Measurements from ENCODE around the gene PRKAG2.

Gene PRKAG2

GRCh38 chr7:151799506-151799905 lies 77.4 kb downstream of the PRKAG2 start:
- no peak for DNase-seq

GRCh38 chr7:151798851-151799448 lies 78.0 kb downstream of the PRKAG2 start:
- DNase-seq: no peak

GRCh38 chr7:151797667-151798307 lies 79.1 kb downstream of the PRKAG2 start:
- peak; percentile 74 for DNase-seq

- DNase-seq: no peak
Measured at GRCh38 chr7:151796871-151797537, 79.9 kb downstream of the PRKAG2 start.

- DNase-seq: peak; percentile 27
Measured at GRCh38 chr7:151796091-151796870, 80.6 kb downstream of the PRKAG2 start.

GRCh38 chr7:151795168-151795811 lies 81.6 kb downstream of the PRKAG2 start:
- DNase-seq: no peak

GRCh38 chr7:151794508-151795167 lies 82.3 kb downstream of the PRKAG2 start:
- DNase-seq: peak; percentile 47

GRCh38 chr7:151793991-151794507 lies 82.9 kb downstream of the PRKAG2 start:
- no peak for DNase-seq

- no peak for DNase-seq
Measured at GRCh38 chr7:151793531-151793951, 83.4 kb downstream of the PRKAG2 start.

GRCh38 chr7:151792636-151793035 lies 84.3 kb downstream of the PRKAG2 start:
- no peak for DNase-seq

GRCh38 chr7:151792086-151792485 lies 84.8 kb downstream of the PRKAG2 start:
- DNase-seq: no peak

- no peak for DNase-seq
Measured at GRCh38 chr7:151790830-151791620, 85.9 kb downstream of the PRKAG2 start.

- DNase-seq: no peak
Measured at GRCh38 chr7:151790095-151790829, 86.7 kb downstream of the PRKAG2 start.

GRCh38 chr7:151789380-151789947 lies 87.5 kb downstream of the PRKAG2 start:
- no peak for DNase-seq

- DNase-seq: no peak
Measured at GRCh38 chr7:151787348-151787747, 89.6 kb downstream of the PRKAG2 start.

- DNase-seq: no peak
Measured at GRCh38 chr7:151786936-151787335, 90.0 kb downstream of the PRKAG2 start.

GRCh38 chr7:151786241-151786640 lies 90.7 kb downstream of the PRKAG2 start:
- no peak for DNase-seq

GRCh38 chr7:151785681-151785965 lies 91.3 kb downstream of the PRKAG2 start:
- no peak for DNase-seq

GRCh38 chr7:151784853-151785680 lies 91.8 kb downstream of the PRKAG2 start:
- DNase-seq: no peak

All from fibroblast of skin of scalp (primary cell).